ENCODE measurements around the gene BRPF3. TPM values are rescaled to one million over a fixed set of nuclear protein-coding genes. Genes with fewer than 3 reads are reported as not detected.
"Not testable (repeated sequence)": the region's sequence is repeated elsewhere in the genome, so short reads cannot be mapped to it uniquely, and the experiment has no call there.

BRPF3 gene
- total RNA-seq, 1 donor from 2014 or later = 25.3 TPM

DNA sequence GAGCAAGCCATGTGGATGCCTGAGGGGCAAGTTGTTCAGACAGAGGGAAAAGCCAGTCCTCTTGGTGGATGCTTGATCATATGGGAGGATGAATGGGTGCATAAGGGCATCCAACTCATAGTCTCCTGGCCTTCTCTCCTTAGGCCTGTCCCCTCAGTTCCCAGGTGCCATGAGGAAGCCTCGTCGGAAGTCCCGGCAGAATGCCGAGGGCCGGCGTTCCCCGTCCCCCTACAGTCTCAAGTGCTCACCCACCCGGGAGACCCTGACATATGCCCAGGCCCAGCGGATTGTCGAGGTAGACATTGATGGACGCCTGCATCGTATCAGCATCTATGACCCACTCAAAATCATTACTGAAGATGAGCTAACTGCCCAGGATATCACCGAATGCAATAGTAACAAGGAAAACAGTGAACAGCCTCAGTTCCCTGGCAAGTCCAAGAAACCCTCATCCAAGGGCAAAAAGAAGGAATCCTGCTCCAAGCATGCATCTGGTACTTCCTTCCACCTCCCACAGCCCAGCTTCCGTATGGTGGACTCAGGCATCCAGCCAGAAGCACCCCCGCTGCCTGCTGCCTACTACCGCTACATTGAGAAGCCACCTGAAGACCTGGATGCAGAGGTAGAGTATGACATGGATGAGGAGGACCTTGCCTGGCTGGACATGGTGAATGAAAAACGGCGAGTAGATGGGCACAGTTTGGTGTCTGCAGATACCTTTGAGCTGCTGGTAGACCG lies 3.8 kb downstream of the BRPF3 start:
- no peak for DNase-seq (ENCODE audit: low read depth)

DNA sequence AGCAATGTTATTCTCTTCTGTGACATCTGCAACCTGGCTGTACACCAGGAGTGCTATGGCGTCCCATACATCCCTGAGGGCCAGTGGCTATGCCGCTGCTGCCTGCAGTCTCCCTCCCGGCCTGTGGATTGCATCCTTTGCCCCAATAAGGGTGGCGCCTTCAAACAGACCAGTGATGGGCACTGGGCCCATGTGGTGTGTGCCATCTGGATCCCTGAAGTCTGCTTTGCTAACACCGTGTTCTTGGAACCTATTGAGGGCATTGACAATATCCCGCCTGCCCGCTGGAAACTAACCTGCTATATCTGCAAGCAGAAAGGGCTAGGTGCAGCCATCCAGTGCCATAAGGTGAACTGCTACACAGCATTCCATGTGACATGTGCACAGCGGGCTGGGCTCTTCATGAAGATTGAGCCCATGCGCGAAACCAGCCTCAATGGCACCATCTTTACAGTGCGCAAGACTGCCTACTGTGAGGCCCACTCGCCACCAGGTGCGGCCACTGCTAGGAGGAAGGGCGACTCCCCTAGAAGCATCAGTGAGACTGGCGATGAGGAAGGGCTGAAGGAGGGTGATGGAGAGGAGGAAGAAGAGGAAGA lies 4.6 kb downstream of the BRPF3 start:
- DNase-seq (ENCODE audit: low read depth) = no peak

DNA sequence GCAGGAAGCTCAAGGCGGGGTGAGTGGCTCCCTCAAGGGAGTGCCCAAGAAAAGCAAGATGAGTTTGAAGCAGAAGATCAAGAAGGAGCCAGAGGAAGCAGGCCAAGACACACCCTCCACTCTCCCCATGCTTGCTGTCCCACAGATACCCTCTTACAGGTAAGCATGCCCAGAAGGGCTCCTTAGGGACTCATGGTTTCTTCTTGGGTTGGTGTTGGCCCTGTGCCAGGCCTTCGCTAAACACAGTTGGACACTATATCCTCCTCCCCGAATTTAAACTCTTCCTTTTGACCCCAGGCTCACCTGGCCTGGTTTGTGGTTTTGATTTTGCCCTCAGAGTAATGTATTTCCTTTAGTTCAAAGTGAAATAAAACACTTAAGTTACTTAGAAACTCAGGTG lies 5.1 kb downstream of the BRPF3 start:
- no peak for DNase-seq (ENCODE audit: low read depth)

DNA sequence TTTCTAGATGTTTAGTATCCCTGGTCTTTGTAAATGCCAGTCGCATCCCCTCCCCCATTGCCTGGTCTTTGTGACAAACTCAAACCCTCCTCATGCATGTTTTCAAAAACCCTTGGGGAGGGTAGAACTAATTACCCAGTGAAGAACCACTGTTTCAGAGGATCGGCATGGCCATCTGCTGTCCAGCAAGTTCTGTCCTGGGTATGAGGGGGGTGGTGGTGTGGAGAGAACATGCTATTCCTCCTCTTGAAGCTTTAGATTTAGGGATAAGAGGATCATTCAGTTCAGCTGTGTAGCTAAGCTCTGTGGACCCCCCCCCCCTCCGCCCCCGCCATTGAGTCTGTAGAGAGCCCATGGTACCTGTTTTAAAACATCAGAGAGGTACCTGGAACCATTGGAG lies 5.6 kb downstream of the BRPF3 start:
- DNase-seq (ENCODE audit: low read depth) = no peak

DNA sequence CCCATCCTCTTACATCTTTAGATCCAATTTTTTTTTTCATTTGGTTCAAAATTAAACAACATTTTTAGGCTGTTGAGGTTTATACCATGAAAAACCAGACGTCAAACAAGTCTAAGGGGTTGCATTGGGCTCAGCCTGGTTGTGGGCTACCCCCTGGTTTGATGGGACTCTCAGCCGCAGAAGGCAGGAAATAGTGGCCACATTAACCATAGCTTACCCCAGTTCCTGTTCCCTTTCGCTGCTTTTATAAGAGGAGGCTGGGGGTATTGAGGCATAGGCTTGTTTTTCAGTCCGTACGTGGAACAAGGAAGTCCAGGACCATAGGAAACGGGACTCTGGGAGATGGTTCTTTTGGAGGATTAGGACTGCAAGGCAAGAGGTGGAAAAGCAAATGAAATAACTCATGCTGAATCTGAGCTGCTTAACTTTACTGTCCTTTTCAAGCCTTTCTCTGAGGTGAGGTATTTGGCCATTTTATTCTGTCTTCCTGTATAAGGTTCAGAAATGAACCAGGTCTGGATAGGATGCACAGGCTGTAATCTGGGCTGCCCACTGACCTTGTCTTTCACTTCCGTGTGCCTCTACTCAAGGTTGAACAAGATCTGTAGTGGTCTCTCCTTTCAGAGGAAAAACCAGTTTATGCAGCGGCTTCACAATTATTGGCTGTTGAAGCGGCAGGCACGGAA lies 7.7 kb downstream of the BRPF3 start:
- no peak for DNase-seq (ENCODE audit: low read depth)

DNA sequence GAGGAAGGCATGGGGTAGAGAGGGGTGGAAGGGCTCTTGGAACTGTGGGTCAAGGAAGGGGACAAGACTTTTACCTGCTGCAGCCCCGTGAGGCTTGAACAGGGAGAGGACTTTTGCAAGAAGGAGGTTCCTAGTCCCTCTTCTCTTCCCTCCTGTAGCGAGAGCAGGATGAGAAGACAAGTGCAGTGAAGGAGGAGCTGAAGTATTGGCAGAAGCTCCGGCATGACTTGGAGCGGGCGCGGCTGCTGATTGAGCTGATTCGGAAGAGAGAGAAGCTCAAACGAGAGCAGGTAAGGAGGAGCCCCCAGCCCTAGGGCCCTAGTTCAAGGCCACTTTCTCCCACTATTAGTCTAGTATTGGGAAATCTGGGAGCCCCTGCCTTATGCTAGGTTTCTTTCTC lies 10.6 kb downstream of the BRPF3 start:
- DNase-seq (ENCODE audit: low read depth) = no peak

DNA sequence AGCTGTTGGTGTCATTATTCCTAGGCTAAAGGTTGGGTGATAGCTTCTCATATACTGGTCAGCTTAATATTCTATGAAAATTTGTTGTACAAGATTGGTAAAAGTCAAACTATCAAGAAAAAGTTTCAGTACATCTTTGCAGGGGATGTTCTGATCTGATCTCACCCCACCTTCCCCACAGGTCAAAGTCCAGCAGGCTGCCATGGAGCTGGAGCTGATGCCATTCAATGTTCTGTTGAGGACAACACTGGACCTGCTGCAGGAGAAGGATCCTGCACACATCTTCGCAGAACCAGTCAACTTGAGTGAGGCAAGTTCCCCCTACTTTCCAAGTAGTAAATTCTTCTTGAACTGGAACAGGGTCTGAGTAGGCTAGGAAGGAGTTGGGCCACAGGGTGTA lies 13.1 kb downstream of the BRPF3 start:
- no peak for DNase-seq (ENCODE audit: low read depth)

DNA sequence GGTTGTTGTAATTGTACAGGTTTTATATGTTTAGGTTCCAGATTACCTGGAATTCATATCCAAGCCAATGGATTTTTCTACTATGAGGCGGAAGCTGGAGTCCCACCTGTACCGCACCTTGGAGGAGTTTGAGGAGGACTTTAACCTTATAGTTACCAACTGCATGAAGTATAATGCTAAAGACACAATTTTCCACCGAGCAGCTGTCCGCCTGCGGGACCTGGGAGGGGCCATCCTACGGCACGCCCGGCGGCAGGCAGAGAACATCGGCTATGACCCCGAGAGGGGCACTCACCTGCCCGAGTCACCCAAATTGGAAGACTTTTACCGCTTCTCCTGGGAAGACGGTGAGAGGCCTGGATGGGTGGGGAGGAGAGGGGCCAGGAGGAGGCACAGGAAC lies 13.6 kb downstream of the BRPF3 start:
- no peak for DNase-seq (ENCODE audit: low read depth)

DNA sequence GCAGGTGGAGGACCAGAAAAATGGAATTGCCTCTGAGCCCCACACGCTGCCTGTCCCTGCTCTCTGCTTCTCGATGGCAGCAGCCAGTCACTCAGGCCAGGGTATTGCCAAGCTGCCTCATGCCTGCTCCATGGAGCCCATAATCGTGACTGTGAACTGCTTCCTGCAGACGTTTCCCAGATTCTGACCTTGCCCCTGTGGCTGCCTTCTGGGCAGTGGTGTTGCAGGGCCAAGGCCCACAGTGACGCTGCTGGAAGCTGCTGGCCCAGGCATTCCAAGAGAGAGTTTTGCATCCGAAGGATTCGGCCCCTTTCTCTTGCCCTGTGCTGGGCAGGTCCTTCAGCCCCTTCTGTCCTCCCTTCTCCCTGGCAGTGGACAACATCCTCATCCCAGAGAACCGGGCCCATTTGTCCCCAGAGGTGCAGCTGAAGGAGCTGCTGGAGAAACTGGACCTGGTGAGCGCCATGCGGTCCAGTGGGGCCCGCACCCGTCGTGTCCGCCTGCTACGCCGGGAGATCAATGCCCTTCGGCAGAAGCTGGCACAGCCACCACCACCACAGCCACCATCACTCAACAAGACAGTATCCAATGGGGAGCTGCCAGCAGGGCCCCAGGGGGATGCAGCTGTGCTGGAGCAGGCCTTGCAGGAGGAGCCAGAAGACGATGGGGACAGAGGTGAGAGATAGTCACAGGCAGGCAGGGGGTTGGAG lies 14.5 kb downstream of the BRPF3 start:
- no peak for DNase-seq (ENCODE audit: low read depth)

DNA sequence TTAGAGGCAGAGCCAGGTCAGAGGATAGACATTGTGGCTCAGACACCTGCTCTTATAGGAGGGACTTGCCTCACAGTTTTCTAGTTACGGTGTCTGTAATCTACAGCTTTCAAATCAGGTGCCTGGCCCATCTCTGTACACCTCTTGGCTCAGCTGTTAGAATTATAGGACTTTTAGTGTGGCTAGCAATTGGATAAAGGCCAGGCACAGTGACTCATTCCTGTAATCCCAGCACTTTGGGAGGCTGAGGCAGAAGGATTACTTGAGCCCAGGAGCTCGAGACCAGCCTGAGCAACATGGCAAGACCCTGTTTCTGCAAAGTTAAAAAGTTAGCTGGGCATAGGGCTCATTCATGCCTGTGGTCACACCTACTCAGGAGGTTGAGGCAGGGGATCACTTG lies 20.0 kb downstream of the BRPF3 start:
- DNase-seq (ENCODE audit: low read depth) = peak; percentile 35

DNA sequence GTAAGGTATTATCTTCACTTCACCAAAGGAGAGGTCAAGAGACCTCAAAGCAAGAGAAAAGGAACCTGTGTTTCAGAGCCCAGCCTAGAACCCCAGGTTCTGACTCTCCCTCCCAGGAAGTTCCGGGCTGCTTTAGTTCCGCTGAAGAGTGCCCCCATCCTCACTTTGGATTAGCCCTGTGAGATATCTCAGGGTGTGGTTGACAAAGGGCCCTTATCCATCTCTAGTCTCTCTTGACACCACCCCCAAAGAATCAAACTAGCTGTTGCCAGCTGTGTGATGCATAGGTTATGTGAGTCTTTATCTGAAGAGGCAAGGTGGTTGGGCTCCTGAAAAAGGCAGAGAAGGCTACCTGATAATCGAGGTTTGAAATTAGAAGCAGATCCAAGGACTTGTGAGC lies 20.6 kb downstream of the BRPF3 start:
- no peak for DNase-seq (ENCODE audit: low read depth)

DNA sequence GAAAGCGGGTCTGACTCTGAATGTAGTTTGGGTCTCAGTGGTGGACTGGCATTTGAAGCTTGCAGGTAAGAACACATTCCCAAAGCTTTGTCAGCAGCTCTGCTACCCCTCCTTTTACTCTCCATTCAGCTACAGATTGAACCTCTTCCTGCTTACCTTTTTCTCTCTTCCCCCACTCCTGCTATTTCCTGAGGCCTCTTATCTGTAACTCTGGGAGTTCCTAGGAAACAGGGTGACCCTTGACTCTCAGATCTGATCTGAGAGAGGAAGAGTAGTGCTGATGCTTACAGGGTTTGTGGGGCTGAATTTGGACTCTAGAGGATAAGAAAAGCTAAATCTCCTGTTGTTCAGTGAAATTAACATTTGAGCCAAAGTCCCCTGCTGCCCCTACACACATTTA lies 21.4 kb downstream of the BRPF3 start:
- no peak for DNase-seq (ENCODE audit: low read depth)

DNA sequence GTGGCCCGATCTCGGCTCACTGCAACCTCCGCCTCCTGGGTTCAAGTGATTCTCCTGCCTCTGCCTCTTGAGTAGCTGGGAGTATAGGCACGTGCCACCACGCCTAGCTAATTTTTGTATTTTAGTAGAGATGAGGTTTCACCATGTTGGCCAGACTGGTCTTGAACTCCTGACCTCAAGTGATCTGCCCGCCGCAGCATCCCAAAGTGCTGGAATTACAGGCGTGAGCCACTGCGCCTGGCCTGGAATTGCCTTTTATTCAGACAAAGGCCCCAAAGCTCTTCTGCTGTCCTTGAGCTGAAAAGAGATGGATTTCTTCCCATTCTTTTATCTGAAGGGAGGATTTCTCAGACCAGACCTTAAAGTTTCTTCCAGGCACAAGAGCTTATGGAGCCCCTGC lies 22.0 kb downstream of the BRPF3 start:
- DNase-seq (ENCODE audit: low read depth) = not testable (repeated sequence)

DNA sequence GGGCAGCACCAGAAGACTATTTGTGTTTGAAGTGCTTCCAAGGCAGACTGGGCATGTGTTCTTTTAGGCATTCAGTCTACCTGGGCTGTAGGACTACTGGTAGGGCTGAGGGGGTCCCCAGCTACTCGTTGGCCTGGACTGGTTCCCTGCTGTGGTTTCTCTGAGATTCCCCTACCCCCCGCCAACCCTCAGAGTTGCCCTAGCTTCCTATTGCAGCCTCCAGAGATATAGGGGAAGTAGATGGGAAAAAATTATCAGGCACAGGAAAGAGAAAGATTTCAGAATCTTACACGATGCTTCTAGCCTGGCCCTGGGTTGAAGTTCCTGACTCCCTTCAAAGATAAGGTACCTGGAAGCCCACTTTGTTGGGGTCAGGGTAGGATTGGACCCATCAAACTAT lies 22.5 kb downstream of the BRPF3 start:
- DNase-seq (ENCODE audit: low read depth) = no peak

DNA sequence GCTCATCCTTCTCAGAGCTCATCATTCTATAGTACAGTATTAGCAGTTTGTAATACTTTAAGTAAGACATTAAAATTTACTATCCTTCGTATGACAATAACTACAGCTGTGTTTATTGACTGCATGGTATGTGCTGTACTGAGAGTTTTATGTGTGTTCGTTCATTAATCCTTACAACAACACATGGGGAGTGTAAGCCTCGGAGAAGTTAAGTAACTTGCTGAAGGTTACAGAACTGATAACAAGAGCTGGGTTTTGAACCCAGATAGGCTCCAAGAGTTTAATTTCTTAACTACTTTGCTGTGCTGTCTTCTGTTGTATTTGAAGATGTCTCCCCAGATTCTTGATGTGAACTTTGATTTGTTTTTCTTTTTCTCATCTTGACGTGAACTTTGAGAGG lies 23.7 kb downstream of the BRPF3 start:
- no peak for DNase-seq (ENCODE audit: low read depth)

DNA sequence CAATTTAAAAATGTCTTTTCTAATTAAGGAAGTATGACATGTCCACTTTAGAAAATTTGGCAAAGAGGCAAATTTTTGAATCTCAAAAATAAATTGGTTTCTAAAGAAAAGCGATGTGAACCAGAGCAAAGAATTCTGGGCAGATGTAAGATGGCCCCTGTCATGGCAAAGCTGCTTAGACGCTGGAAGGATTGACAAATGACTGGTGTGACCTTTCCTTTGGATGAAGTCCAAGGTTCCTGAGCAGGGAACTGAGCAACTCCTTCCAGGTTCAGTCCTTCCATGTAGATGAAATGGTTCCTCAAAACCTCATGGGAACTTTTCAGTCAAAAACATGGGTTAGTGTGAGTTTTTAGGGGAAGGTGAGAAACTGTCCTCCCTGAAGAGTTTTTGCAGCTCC lies 25.1 kb downstream of the BRPF3 start:
- no peak for DNase-seq (ENCODE audit: low read depth)

DNA sequence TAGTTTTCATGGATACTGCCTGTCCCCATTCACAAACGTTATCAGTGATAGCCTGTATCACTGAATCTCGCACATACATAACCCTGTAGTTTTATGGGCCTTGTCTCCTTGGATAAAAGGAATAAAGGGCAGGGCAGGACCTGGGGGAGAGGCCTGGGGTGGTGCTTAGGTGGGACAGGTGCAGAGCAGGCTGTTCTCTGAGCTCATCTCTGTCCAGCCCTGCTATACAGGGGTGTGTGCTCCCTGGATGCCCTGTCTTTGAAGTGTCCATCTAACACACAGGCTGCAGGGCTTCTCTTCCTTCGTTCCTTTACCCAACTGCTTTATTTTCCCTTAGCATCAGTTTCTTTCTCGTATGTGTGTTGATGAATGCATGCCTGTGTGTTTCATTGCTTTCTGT lies 26.4 kb downstream of the BRPF3 start:
- DNase-seq (ENCODE audit: low read depth) = no peak

DNA sequence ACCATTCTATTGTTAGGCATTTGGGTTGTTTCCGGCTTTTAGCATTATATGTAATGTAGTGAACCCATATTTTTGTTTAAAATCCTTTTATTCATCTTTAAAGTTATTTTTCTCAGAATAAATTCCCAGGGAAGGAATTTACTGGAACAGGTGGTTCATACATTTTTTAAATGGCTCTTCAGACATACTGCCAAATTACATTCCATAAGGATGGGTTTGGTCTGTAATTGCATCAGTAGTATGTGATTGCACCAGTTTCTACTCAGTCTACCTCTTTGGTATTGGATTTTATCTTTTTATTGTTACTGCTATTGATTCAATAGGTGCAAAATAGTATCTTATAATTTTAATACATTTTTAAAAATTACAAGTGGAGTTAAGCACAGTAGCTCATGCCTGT lies 27.2 kb downstream of the BRPF3 start:
- no peak for DNase-seq (ENCODE audit: low read depth)

DNA sequence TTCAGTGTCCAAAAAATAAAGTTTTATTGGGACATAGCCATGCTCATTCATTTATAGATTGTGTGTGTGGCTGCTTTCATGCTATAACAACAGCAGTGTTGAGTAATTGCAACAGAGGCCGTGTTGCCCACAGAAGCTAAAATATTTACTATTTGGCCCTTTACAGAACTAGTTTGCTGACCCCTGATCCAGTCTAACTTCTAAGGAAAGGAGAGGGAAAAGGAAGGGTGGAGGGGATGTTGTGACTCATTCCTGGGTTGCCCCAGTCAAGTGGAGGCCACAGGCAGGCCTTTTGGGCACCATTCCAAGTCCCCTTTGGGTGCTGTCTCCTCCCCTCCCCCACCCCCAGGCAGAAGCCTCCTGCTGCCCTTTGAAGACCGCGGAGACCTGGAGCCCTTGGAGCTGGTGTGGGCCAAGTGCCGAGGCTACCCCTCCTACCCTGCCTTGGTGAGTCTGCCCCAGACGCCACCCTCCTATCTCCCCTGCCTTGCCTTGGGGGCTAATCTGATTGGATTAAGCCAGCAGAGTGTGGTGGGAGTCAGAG lies 28.4 kb downstream of the BRPF3 start:
- DNase-seq (ENCODE audit: low read depth) = peak; percentile 76

DNA sequence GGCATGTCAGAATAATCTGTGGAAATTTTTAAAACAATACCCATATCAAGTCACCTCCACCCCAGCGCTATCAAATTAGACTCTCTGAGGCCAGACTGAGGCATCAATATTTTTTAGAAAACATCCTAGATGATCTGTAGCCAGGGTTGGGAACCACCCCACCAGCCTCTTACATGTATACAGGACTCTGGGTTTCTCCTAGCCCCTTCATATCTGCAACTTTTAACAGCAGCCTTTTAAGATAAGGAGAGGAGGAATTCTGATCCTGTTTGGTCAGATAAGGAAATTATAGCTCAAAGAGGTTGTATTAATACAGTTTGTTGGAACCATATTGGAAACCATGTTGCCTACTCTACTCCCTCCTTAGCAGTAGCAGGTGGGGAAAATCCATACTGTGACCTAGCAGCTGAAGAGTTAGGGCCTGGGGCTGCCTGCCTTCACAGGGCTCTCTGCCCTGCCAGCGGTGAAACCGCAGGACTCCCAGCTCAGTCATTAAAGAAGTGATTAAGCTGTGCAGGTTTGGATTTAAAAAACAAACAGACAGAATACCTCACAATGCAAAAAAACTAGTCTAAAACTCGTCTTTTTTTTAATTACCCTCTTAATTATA lies 30.0 kb downstream of the BRPF3 start:
- DNase-seq (ENCODE audit: low read depth) = peak; percentile 30

DNA sequence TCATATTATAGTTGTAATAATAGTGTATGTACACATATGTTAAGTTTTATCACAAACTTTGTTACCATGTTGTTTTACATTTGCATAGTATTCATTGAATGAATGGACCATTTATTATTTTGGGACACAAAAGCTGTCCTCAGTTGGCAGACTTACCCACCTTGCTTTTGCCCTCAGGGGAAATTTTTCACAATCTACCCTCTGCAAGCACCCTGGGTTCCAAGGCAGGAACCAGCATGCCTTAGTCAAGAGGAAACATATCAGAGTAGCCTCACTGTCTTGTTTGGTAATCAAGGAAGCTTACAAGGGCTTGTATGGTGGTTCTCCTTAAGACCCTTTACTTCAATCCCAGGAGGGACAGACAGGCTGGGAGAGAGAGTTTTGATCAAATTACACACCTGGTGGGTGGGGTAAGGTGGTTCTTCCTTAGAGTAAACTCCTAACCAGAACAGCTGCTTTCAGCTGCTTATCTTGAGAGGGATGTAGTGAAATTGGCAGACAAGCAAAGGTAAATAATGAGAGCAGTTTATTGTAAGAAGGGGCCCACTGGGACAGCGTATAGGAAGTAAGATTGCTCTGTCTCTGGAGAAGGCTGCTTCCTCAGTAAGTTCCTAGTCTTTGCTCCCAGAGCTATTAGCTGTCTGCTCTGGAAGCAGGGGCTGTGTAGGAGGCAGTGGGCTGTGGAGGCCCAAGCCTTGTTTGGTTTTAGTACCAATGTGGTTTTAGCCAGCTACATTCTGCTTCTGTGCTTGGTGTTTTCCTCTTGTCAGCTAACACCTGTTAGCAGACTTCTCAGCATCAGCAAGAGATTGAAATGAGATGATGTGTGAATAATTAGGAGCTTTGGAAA lies 31.1 kb downstream of the BRPF3 start:
- DNase-seq (ENCODE audit: low read depth) = no peak

All from renal cortical epithelial cell (primary cell).